Measurements from ENCODE around the gene CDKN1C.

CDKN1C gene

DNA sequence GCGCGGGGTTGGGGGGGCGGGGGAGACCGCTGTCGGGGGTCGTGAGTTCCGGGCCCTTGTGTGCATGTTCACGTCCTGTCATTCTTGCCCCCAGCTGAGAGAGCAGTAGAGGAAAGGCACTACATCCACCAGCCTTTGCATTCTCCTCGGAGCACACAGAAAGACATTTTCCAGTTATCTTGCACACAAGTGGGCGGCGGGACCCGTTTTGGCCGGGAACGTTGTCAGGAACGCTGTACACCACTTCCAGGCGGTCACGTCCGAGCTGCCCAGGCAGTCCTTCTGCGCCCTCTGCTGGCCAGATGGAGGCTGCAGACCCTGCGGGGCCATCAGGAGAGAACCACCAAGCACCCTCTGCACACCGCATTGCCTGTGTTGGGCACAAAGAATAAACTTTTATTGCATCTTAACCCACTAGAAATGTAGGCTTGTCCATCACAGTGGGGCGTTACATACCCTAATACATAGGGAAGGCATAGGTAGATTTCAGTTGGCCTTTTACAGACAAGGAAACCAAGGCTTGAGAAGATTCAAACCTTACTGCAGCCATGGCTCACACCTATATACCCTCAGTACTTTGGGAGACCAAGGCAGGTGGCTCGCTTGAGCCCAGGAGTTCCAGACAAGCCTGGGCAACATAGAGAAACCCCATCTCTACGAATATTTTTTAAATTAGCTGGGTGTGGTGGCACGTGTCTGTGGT lies 2.8 kb upstream of the CDKN1C start:
- peak; percentile 61 to 81 (median 76) for DNase-seq

GRCh38 chr11:2887515-2888195 lies 2.1 kb upstream of the CDKN1C start:
- no peak for DNase-seq

- DNase-seq = no peak
Measured at GRCh38 chr11:2886936-2887335, 1.4 kb upstream of the CDKN1C start.

- DNase-seq = peak in 1 of 5 experiments; percentile 45
Measured at GRCh38 chr11:2886191-2886894, 768 bp upstream of the CDKN1C start.

- peak in 2 of 5 experiments; percentile 25 to 37 for DNase-seq
Measured at GRCh38 chr11:2885017-2885677, 428 bp downstream of the CDKN1C start.

DNA sequence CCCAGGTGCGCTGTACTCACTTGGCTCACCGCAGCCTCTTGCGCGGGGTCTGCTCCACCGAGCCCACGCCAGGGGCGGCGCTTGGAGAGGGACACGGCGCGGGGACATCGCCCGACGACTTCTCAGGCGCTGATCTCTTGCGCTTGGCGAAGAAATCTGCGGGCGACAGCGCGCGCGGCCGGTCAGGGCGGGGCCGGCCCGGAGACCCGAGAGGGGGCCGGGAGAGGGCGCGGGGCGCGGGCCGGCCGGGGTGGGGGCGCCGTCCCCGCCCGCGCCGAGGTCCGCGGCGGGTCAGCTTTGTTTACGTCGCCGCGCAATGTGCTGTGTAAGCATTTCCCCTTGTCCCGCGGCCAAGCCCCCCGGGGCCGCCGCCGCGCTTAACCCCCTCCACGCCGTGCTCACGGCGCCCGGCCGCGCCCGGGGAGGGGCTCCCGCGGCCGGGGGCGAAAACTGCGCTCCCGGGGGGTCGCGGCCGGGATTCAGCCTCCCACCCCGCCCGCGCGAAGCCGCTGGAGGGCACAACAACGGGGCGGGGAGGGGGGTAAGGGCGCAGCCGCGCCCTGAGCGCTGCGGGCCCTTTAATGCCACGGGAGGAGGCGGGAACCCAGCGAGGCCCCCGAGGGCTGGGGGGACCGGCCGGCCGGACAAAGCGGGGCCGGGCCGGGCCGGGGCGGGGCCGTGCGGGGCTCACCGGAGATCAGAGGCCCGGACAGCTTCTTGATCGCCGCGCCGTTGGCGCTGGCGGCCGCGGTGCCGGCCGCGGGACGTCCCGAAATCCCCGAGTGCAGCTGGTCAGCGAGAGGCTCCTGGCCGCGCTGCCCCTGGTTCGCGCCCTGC lies 1.4 kb downstream of the CDKN1C start:
- DNase-seq = no peak

DNA sequence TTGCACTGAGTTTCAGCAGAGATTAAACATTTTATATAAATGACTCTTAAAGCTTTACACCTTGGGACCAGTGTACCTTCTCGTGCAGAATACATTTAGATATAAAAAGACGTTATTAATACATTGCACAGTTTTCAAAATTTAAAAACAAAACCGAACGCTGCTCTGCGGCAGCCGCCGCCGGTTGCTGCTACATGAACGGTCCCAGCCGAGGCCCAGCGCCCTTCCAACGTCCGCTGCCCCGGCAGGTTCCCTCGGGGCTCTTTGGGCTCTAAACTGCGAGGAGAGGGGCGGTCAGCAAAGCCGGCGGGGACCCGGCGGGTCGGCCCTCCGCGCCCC lies 2.0 kb downstream of the CDKN1C start:
- no peak for DNase-seq

GRCh38 chr11:2882396-2883110 lies 3.0 kb downstream of the CDKN1C start:
- no peak for DNase-seq

- DNase-seq = no peak
Measured at GRCh38 chr11:2881981-2882375, 3.6 kb downstream of the CDKN1C start.

DNA sequence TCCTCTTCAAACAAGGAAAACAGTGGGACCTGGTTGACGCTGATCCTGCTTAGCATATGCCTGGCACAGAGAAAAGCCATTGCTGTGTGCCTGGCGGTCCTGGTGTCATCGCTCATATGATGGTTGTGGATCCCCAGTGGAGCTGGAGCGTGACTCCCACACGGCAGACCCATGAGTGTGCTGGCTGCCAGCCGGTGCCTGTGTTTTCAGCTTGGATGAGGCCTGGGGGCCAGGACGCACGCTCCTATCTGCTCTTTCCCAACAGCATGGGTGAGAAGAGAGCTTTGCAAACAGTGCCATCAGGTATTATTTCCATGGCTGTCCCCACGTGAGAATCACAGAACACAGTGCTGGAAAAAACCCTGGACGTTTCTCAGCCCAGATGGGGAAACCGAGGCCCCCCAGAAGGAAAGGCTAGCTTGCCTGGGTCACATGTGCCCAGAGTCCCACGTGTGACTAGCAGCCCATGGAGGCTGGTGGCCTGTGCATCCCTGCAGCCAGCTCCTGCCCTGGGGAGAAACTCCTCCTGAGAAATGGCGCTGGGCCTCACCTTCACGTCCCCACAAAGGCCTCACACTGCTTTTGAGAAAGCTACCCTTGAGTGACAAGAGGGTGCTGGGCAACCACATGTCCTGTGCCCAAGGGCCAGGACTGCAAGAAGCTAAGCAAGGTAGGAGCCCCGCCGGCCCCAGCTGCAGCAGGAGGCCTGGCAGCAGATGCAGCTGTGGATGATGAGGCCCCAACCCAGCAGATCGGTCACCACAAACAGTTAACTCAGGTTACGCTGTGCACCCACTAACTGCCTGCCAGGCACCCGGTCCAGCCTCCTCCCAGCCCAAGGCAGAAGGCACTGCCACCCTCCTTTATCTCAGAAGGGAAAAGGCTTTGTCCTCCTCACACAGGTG lies 4.2 kb downstream of the CDKN1C start:
- DNase-seq = no peak

DNA sequence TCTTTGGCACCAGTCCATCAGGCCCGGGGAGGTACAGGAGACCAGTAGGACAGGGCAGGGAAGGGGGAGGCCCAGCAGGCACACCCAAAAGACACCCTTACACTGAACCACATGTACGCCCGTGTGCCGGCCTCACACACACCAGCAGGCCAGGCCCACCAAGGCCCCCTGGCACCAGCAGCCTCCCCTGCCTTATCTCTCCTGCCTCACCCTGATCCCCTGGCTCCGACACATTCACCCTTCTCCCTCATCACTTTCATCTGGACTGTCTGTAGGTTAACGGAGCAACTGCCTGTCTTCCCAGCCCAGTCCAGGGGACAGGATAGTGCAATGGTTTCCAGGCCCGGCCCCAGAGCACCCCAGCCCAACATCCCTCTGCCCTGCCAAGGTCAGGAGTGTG lies 4.9 kb downstream of the CDKN1C start:
- DNase-seq = no peak

- DNase-seq = no peak
Measured at GRCh38 chr11:2878782-2879181, 6.8 kb downstream of the CDKN1C start.

- DNase-seq = no peak
Measured at GRCh38 chr11:2877474-2877873, 8.1 kb downstream of the CDKN1C start.

GRCh38 chr11:2874963-2875362 lies 10.6 kb downstream of the CDKN1C start:
- DNase-seq = no peak

DNA sequence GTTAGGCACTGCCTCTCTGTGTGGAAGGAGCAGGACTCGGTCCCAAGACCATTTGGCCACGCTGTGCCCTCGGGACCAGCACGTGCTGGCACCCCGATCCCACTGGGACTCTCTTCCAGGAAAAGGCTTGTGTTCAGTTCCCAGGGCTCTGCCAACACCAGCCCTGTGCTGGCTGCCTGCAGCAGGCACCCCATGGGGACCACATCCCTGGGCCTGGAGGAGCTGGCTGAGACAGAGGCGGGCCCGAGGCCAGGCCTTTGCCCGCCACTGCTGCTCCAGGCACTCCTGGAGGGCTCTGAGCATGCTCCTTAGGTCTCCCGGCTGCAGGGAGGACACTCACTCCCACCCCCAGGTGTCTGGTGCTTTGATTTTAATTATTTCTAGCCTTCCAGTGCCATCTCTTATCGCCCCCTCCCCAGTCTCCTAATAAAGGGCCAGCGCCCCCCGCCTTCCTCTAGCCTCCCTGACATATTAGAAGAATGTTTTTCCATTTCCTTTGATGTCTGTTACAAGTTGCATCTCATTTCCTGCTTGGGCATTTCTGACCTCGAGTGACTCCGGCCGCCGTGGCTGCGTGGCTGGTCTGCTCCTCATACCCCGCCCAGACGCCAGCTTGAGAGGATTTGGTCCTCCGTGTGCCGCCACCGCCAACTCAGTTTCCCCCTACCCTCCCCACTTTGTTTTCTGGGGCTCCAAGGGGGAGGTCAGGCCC lies 14.4 kb downstream of the CDKN1C start:
- no peak for DNase-seq

GRCh38 chr11:2870460-2870859 lies 15.1 kb downstream of the CDKN1C start:
- no peak for DNase-seq

- DNase-seq = no peak
Measured at GRCh38 chr11:2869561-2870427, 15.8 kb downstream of the CDKN1C start.

GRCh38 chr11:2869134-2869526 lies 16.4 kb downstream of the CDKN1C start:
- DNase-seq = no peak

- DNase-seq = no peak
Measured at GRCh38 chr11:2868506-2869133, 17.0 kb downstream of the CDKN1C start.
